HG02840 (cell line): Measurements from ENCODE around the gene CMIP.

Experiments
- ATAC-seq: cut with Tn5 transposase; IDR thresholded peaks from one replicate; pipeline ENCODE4 v1.9.1; 2021; ENCODE audit warnings: mild to moderate bottlenecking, moderate library complexity, moderate number of reproducible peaks; ENCODE audit not compliant: unreplicated experiment, low FRiP score

The CMIP gene

DNA sequence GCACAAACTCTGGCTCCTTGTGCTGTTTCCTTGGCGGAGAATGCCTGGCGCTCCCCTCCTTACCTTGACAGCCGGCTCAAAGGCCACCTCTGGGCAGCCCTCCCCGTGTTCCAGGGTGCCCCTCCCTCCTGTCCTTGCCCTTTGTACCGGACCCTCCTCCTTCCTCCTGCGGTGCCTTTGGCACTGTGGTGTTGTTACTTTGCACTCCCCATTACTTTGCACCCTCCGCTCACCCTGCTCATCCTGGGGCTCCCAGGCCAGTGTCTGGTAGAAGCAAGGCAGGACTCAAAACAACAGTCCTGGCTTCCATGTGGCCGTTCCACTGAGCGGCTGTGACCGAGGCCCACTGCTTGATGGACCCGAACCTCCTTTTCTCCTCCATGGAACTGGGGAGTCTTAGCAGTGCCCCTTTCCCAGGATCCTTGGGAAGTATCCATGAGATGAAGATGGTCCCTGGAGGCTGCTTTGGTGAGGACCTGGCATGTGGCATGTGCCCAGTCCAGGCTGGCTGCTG, 147.8 kb downstream of the CMIP start:
- ATAC-seq = no peak

DNA sequence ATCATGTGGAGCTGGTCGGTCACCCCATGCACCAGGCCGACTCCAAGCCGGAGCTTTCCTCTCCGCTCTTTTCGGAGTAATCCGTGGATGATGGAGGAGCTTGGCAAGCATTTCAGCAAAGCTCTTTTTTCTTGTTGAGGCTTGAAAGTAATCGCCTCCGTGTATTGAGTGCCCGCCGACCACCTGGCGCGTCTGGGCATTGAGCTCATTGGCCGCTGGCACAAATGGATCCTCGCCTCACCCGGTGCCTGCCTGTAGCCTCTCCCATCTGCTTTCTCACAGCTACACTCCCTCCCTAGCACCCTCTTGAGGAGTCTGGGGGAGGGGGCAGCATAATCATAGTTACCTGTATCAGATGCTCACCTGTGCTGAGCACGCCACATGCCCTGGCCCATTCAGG, 148.9 kb downstream of the CMIP start:
- ATAC-seq = no peak

DNA sequence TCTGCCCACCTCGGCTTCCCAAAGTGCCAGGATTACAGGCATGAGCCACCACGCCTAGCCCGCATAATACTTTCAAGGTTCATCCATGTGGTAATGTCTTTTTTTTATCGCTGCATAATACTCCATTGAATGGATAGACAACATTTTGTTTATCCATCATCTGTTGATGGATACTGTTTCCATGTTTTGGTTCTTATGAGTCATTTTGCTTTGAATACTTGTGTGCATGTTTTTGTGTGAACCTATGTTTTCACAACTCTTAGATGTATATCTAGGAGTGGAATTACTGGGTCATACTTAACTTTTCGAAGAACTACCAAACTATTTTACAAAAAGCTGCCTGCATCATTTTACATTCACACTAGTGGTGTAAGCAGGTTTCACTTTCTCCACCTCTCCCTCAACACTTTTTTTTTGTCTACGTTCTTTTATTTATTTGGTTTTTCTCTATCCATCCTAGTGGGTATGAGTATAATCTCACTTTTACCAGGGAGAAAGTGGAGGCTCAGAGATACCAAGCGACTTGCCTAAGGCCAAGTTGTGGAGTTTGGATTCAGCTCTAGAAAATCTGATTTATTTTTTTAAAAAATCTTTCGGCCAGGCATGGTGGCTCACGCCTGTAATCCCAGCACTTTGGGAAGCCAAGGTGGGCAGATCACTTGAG, 151.2 kb downstream of the CMIP start:
- ATAC-seq = no peak

DNA sequence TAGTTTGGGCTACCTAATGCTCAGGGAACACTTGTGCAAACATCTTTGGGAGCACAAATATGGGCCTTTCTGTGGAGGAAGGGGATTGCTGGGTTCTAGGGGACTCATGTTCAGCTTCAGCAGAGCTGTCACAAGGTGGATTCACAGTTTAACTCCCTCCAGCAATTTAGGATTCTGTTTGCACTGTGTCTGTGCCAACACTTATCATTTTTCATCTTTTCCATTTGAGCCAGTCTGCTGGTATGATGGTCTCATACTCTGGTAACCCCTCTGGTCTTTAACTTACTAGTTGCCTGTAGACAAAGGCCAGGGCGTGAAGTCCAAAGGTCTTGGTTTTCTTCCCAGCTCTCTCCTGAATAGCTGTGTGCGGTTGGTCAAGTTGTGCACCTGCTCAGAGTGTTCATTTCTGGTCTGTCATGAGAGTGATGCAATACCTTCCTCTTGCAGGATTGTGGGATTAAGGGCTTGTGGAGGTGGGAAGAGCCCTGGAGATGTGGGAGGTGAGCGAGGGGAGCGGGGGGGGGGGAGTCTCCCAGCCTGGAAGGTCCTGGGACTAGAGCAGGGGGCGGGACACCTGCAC, 152.6 kb downstream of the CMIP start:
- no peak for ATAC-seq

DNA sequence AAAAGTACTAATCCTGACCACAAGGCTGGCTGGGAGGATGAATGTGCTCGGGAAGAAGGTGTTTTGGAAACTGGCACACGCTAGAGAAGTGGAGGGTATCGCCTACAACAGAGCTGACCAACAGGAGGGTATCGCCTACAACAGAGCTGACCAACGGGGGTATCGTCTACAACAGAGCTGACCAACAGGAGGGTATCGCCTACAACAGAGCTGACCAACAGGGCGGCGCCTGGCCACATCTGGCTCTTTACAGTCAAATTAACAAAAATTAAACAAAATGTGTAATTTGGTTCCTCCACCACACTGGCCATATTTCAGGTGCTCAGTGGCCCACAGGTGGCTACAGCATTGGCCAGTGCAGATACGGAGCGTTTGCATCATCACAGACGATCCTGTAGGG, 153.5 kb downstream of the CMIP start:
- ATAC-seq = no peak

DNA sequence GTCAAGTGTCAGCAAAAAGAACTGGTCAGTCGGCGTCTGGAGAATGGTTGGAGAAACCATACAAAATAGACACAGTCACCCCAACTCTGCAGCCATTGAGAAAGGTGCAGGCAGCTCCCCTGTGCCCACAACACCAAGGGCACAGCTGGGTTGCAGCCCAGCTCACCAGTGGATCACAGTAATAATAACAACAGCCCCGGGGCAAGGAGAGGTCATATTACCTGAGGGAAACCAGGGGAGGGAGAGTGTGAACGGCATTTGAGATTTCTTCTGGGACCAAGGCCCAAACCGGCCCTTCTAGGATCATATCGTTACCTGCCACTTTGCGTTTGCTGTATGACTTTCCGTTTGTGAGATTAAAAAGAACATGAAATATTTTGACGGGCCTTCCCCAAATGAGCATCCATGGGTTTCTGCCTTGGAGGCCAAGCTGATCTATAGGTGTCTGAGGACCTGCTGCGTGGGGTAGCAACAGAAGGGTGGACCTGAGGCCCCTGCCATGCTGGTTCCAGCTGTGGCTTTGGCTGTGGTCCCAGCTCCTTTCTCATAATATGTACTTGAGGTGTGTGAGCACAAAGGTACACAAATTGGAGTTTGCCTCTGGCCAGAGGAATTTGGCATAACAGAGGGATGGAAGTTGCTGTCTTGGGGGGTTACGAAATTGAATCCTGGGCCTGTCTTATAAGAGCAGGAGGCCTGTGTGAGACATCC, 154.6 kb downstream of the CMIP start:
- ATAC-seq = no peak

DNA sequence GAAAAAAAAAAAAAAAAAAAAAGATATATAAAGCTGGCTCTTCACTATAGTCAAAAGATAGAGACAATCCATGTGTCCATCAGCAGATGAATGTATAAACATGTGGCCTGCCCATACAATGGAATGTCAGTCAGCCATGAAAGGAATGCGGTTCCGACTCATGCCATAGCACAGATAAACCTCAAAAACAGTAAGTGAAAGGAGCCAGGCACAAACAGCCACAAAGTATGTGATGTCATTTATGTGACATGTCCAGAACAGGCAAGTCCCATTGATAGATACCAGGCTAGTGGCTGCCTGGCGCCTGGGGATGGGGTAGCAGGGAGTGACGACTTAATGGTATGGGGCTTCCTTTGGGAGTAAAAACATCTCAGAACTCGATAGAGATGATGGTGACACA, 155.7 kb downstream of the CMIP start:
- no peak for ATAC-seq

DNA sequence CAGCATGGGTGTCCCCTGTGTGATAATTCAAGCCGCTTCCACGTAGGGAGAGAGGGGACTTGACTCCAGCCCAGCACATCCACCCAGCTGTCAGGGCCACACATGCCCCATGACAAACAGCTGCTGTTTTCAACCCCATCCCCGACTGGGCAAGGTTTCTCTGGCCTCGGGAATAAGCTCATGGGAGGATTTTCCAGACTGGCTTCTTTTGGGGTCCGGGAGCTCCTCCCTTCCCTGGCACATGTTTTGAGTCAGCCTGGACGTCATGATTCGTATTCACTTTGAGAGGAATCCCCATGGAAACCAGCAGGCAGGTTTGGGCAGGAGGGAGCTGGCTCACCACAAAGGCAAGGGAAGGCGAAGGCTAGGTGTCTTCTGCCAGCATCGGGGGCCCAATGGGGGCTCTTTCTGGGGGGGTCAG, 156.4 kb downstream of the CMIP start:
- ATAC-seq = no peak

DNA sequence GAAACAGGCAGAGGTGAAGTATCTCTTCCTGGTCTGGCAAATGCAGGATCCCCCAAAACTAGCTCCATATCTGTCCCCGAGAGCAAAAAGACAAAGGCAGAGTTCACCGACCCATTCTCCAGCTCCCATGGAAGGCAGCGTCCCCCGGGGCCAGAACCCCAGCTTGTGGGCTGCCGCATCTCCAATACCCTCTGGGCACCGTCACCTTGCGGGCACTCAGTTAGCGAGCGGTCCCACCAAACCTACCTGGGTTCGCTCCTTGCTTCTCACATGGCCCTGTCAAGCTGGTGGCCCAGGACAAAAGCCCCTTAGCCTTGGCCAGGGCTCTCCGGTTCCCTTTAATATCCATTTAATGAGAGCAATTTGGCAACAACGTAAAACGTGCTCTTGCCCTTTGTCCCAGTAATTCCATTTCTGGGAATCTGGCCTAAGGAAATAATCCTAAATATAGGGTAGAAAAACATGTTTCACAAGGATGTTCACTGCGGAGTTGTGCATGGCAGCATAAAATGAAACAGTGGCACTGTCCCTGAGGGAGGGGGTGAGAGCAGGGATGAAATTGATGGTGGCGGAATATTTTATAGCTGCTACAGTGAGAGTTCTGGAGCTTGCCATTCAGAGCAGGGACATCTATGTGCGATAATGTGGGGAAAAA, 157.1 kb downstream of the CMIP start:
- ATAC-seq = no peak

DNA sequence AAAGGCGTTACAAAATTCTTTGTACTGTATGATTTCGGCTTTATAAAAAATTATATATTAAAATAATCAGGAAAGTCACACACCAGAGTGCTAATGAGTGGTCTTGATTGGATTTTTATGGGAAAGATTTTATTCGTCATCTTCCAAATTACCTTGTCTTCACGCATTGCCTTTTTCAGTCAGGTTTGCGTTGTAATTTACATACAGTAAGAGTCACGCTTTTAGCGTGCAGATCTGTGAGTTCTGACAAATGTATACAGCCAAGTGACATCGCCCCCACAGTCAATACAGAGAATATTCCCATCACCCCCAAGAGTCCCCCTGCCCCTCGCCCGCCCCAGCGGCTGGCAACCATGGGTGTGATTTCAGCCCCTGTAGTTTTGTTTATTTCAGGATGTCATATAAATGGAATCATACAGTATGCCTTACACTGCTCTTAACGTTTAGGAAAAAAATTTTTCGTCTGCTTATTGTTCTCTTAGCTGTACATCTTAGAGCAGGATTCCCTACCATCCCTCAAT, 157.7 kb downstream of the CMIP start:
- ATAC-seq = no peak

DNA sequence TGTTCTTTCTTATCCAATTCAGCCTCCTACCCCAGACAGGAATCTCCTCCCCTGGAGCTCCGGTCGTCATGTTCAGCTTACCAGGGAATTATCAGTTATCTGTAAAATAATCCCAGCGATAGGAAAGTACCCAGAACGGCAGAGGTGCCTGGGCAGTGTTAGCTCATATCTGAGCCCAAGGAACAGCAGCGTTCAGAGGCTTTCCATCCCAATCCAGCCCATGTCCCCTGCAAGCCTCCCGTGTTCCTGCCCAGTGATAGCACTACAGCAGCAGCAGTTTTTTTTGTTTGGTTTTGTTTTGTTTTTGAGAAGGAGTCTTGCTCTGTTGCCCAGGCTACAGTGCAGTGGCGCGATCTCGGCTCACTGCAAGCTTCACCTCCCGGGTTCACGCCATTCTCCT, 158.2 kb downstream of the CMIP start:
- no peak for ATAC-seq

DNA sequence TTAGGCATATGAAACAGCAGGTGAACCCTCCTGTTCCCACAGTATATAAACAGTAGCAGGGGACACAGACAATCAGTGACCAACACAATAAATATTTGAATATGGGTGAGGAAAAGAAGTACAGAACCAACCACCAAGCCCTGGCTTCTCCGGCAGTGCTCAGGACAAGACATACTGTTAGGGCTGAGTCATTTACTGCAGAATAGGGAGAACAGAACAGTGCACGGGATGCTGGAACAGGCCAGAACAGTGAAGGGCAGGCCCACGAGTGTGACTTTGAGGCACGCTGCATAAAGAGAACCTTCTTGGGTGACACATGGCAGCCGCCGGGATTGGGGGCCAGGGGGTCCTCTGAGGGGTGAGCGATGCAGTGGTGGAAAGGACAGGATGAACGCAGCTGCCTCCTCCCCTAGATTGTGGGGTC, 160.4 kb downstream of the CMIP start:
- no peak for ATAC-seq

DNA sequence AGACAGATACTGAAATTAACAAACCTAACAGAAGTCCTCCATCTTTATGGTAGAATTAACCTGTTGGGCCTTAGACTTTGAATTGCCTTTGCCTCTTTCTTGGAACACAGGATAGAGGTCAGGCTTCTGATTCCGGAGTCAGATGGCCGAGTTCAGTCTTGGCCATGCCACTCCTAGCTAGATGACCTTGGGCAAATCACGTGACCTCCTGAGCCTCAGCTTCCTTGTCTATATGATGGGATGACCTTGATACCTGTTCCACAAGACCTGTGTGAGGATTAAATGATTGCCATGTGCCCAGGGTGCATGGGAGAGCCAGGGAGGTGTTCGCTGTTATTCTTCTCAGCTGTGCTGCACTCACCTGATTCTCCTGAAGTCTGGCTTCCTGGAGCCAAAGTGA, 161.4 kb downstream of the CMIP start:
- no peak for ATAC-seq

DNA sequence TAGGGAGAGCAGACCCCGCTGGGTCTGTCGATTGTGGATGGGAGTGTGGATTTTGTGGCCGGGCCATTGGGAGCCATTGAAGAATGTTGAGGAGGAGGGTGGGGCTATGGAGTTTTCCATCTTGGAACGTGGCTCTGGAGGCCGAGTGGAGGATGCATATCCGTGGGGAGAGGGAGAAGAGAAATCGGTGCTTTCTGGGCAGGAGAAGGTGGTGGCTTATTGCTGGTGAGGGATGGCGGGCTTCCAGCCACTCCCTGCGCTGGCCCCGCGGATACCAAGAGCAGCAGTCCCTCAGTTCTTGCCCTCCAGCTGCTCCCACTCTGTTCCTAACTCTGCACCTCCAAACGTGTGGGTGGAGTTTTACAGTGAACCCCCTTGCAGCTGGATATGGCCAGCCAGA, 162.4 kb downstream of the CMIP start:
- no peak for ATAC-seq

DNA sequence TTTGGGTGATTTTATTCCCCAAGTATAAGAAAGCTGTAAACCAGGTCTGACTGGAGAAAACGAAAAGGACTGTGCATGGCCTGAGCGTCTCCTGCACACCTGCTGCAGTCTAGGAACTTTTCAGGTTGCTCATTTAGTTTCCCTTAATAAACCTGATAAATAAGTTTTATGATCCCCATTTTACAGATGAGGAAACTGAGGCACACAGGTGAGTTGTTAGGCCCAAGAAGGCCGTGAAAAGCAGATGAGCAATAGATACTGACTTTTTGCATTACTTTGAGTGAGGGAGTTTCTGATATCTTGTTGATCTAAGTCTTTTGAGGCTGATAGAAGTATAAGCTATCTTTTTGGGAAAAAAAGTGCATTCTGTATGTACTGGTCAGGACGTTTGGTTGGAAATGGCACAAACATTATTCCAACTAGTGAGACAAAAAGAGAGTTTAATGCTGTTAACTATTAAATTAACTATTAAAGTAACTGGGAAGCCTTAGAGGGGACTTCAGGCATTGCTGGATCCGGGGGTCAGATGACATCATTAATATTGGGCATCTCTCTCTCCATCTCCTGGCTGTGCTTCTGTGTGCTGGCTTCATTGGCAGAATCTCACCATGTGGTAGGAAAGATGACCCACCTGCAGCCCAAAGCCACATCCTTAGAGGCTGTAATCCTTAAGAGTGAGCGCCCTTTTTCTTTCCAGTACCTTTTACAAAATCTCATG, 163.4 kb downstream of the CMIP start:
- ATAC-seq = no peak

DNA sequence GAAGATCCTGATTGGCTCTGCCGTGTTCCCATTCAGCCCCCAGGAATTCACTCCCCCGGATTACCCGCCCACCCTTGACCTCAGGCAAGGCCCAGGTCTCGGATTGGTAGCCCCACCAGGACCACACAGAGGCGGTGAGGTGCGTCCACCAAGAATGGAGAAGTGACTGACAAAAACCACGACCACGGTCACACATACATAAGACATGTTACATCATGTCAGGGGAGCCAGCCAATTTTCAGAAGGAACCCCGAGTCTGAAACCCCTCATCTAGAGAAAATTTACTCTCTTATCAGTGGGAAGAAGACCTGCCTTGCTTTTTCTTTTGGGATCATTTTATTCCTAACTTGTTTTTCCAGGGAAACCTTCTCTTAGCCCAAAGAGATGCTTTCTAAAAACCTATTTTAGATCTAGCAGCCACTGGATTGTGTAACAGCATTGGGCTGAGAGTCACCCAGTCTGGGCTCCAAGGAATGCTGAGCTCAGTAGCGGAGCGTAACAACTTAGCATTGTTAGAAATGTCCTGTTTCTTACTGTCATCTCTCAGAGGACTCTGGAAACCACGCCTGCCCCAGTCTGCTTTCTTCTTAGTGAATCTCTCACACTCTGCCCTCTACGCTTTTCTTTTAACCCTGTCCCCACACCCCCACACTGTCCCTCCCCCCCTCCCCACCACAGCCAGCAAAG, 164.1 kb downstream of the CMIP start:
- no peak for ATAC-seq

DNA sequence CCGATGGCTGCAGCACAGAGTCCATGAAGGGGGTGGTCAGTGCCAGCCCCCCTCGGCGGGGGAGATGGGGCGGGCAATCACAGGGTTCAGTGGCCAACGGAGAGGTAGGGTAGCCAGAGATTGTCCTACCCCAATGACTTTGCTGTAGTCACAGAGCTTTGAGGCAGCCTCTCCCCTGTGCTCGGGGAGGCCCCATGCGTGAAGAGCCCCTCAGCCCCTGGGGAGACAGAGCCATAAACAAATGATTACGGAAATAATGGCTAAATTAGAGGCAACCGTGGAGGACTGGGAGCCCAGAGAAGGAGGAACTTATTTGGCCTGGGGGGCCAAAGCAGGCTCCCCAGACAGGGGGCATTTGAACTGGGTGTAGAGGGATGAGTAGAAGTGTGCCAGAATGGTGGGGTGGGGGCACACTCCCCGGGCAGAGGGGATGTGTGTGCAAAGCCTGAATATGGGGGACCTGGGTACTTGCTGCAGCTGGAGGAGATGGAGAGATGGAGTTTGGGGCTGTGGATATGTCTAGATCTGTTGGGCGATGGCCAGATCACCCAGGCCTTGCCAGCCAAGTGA, 164.8 kb downstream of the CMIP start:
- no peak for ATAC-seq

DNA sequence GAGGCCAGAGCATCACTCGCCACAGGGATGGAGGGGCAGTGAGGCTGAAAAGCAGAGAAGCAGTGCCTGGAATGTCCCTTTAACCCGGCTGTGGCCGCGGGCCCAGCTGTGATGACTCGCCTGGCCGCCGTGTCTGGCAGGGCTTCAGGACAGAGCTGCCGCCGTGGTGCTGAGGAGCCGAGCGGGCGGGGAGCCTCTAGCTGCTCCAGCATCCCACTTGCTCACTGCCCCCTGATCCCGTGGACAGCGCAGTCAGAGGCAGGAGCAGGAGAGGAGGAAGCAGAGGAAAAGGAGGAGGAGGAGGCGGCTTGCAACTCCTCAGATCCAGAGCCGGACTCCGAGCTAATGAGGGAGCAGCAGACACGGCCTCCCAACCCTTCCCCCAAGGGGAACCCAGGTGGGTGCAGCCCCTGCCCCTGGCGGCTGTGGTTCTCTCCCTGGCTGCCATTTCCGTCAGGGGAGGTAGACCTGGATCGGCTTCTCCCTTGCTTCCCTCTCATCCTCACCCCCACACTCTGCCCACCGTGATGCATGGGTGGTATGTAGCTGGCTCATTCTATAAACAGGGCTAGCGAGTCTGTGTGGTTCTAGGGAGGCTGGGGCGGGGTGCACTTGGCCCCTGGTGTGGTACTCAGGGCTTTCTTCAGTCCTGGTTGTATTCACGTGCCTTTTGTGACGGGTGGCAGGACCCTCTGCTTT, 165.7 kb downstream of the CMIP start:
- no peak for ATAC-seq

DNA sequence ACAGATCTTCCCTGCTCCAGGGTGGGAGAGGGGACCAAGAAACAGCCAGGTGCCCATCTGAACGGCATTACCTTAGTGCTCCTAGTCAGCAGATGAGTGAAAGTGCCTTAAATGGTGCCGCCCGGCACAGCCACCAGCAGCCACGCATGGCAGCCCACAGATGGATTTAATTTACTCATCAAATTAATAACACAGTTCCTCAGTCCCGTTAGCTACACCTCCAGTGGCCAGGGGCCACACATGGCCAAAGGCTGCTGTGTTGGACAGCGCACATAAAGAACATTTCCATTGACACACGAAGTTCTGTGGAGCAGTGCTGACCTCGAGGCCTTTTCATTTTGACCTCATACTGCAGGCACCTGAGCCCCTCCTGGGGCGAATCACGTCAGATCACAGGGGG, 166.3 kb downstream of the CMIP start:
- ATAC-seq = no peak
